ENCODE measurements around the gene UFD1. TPM values are rescaled to one million over a fixed set of nuclear protein-coding genes. Genes with fewer than 3 reads are reported as not detected.

The UFD1 gene
- total RNA-seq, 1 experiment from 2014 or later = 84.7 TPM

GRCh38 chr22:19496324-19496630 is 17.3 kb upstream of the UFD1 start:
- DNase-seq (ENCODE audit: low read depth) = no peak

GRCh38 chr22:19495562-19496323 is 16.8 kb upstream of the UFD1 start:
- DNase-seq (ENCODE audit: low read depth) = peak; percentile 25

- no peak for DNase-seq (ENCODE audit: low read depth)
Observed at GRCh38 chr22:19494676-19495173, 15.7 kb upstream of the UFD1 start.

GRCh38 chr22:19494001-19494560 is 15.1 kb upstream of the UFD1 start:
- DNase-seq (ENCODE audit: low read depth) = no peak

- DNase-seq (ENCODE audit: low read depth) = no peak
Observed at GRCh38 chr22:19492504-19493174, 13.6 kb upstream of the UFD1 start.

- DNase-seq (ENCODE audit: low read depth) = no peak
Observed at GRCh38 chr22:19490628-19491230, 11.7 kb upstream of the UFD1 start.

GRCh38 chr22:19488884-19489843 is 10.2 kb upstream of the UFD1 start:
- peak; percentile 17 for DNase-seq (ENCODE audit: low read depth)

- no peak for DNase-seq (ENCODE audit: low read depth)
Observed at GRCh38 chr22:19488285-19488684, 9.3 kb upstream of the UFD1 start.

GRCh38 chr22:19483481-19484244 is 4.7 kb upstream of the UFD1 start:
- no peak for DNase-seq (ENCODE audit: low read depth)

GRCh38 chr22:19482297-19482696 is 3.3 kb upstream of the UFD1 start:
- DNase-seq (ENCODE audit: low read depth) = no peak

GRCh38 chr22:19480789-19481188 is 1.8 kb upstream of the UFD1 start:
- DNase-seq (ENCODE audit: low read depth) = no peak

GRCh38 chr22:19480173-19480568 is 1.2 kb upstream of the UFD1 start:
- no peak for DNase-seq (ENCODE audit: low read depth)

GRCh38 chr22:19479355-19480172 is 571 bp upstream of the UFD1 start, which contains the start of gene CDC45:
Gene CDC45 (plus strand): TSS chr22:19479920. CDS start chr22:19479969, 49 bp downstream.
- DNase-seq (ENCODE audit: low read depth) = peak; percentile 97

- DNase-seq (ENCODE audit: low read depth) = no peak
Observed at GRCh38 chr22:19478045-19478900, 720 bp downstream of the UFD1 start.

- DNase-seq (ENCODE audit: low read depth) = peak; percentile 11
Observed at GRCh38 chr22:19477321-19478044, 1.5 kb downstream of the UFD1 start.

- no peak for DNase-seq (ENCODE audit: low read depth)
Observed at GRCh38 chr22:19476023-19476422, 3.0 kb downstream of the UFD1 start.

- DNase-seq (ENCODE audit: low read depth) = no peak
Observed at GRCh38 chr22:19473578-19473977, 5.4 kb downstream of the UFD1 start.

- no peak for DNase-seq (ENCODE audit: low read depth)
Observed at GRCh38 chr22:19472233-19472632, 6.8 kb downstream of the UFD1 start.

Measured in RPMI7951 (cell line).